Esophagus mucosa (tissue), 1 donor: ENCODE measurements around the gene HFM1. TPM values are rescaled to one million over a fixed set of nuclear protein-coding genes. Genes with fewer than 3 reads are reported as not detected.

Experiments
- ATAC-seq: fragments of 200-7000 bp; cut with Tn5 transposase; one replicate; pipeline ENCODE4 v1.9.1; 2020
- total RNA-seq: library from RNA; stranded (reverse); gene quantifications from one replicate; pipeline ENCODE4 v1.2.4, GENCODE V29; 2023
- donor health status: DM: yes; HTN: yes; CAD: no.

HFM1 gene
- total RNA-seq, 1 donor from 2014 or later = 0.08 TPM

DNA sequence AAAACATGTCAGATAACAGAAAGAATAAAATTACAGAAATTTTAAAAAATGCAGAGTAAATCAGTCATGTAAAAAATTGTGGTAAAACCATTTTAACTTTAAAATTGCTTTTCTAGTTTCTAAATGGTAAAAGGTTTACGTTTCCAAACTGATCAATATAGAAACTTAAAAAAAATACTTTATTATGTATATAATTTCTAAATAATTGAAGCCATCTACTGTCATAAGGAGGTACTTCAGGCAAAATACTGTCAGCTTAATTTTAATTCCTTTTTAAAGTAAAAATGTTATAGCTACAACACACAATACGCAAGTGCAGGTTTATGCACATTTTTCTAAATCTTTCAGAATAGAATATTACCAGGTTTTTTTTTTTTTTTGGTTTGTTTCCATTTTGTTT, 159.9 kb downstream of the HFM1 start:
- ATAC-seq = no peak

DNA sequence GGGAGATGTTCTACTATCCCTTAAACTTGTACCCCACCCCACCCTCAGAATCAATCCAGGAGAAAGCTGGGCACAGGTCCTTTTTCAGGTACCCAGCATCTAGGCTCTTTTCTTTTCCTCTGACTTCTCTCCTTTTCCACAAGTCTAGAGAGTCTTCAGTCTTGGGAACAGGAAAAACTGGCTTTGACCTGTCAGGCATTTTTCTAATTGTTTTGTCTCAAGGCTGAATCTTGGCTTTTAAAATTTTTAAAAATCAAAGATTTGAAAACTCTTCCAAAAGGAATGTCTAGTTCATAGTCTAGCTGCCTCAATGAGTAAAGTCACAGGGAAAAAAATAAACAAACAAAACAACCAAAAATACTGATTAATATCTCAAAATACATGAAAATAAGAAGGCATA, 161.5 kb downstream of the HFM1 start:
- no peak for ATAC-seq

DNA sequence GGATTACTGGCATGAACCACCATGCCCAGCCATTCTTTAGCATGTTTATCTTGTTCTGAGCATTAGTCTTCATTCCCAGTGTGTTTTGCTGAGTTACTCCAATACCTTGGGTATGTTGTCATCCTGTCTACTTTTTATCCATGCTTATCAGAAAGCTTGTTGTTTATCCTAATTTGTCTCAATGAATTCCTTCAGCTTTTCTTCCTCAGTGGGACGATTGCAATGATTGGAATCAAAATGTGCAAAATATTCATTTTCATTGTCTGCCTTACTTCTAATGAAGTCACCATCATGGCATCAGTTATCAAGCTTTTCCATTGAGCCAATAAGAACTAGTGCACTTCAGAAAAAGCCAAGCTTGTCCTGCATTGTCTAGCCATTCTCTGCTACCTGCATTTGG, 170.5 kb downstream of the HFM1 start:
- no peak for ATAC-seq

DNA sequence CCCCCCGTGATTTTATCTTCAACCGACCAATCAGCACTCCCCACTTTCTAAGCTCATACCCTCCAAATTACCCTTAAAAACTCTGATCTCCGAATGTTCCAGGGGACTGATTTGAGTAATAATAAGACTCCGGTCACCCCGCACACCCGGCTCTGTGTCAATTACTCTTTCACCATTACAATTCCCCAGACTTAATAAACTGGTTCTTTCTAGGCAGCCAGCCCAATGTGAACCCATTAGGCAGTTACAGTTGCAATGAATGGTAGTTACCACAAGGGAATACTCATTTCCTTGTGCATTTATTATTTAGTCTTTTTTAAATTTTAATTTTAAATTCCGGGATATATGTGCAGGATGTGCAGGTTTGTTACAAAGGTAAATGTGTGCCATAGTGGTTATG, 177.9 kb downstream of the HFM1 start:
- peak; percentile 80 for ATAC-seq

- ATAC-seq = no peak
Measured at GRCh38 chr1:91224878-91225277, 179.8 kb downstream of the HFM1 start.

GRCh38 chr1:91221017-91221416, 183.6 kb downstream of the HFM1 start:
- ATAC-seq = no peak

DNA sequence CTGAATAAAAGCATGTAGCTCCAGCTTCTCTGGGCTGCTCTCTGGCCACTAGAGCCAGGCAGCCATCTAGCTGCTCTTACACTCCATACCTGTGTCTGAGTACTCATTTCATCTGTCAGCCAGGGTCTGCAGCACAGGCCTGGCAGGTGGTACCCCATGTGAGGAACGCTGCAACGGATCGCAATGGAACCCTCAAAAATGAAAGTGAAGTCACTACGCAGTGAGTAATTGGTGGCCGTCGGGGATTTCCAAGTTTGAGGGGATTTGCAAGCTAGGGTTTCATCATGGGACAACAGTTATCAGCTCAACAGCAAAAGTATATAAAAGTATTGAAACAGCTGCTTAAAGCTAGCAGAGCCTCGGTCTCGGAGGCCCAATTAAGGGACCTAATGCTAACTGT, 186.7 kb downstream of the HFM1 start:
- no peak for ATAC-seq

Other genes starting within 250 kb of the HFM1 start
- gene CDC7, start 96.0 kb upstream of the HFM1 start, total RNA-seq = 4.2 TPM